HG03460 (cell line): ENCODE data around the gene C1QL2.

Experiments used
- ATAC-seq: cut with Tn5 transposase; IDR thresholded peaks from one replicate; pipeline ENCODE4 v1.9.1; 2021; ENCODE audit not compliant: unreplicated experiment

C1QL2 gene

DNA sequence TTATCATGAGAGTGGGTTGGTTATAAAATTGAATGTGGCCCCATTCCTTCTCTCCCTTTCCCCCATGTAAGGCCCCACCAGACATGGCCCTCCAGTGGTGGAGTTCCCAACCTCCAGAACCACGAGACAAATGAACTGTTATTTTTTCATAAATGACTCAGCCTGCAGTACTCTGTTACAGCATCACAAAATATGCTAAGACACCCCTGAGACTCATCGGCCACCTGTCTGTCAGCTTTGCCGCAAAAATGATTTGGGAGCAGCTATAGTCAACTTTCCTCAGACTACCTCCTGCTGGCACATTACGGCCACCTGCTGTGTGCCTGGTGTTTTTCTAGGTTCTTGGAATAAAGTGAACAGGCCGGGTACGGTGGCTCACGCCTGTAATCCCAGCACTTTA, 21.4 kb upstream of the C1QL2 start:
- ATAC-seq, result no peak

DNA sequence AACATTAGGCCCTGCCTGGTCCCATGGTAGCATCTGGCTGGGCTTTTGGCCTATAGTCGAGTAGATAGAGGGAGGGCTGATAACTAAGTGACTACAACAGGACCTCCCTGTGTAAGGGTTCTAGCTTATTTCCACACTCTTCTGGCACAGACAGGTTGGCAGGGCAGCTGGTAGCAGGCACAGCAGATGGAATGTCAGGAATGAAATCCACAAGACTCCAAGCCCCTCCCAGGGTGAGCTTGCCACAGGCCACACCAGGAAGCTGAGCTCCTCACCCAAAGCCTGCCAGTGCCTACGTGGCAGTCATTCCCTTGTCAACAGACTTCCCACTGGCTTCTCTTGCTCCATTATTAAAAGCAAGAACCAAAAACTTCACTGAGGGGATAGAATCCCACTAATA, 20.7 kb upstream of the C1QL2 start:
- ATAC-seq, result no peak

DNA sequence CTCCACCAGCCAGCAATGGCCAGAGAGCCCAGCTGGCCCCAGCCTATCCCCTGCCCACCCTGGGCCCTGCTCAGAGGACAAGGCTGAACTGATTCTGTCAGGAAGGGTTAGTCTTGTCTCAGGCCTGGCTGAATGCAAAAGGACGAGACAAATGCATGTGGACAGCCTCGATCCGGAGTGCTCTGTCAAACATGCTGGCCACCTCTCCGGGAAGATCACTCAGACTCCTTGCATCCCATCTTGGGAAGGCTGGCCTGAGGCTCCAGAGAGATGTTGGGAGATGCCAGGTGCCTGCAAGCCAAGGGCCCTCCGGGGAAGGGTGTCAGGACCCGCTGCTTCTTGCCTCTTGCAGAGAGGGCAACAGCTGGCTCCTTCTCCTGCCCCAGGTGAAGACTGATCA, 20.2 kb upstream of the C1QL2 start:
- no peak for ATAC-seq

DNA sequence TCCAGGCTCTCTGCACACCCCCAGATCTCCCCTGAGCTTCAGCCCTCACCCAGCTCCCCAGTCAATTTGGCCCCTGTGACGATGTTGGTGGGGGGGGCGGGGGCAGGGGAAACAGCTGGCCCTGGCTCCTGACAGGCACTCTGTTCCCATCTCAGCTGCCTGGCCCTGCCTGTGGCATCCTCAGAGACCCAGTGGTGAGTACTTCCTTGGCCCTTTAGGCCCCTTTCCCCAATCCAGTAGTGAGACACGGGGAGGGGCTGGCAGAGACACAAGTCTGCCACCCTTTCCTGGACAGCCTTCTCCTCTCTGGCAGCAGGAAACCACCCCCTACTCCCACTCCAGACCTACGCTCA, 19.3 kb upstream of the C1QL2 start:
- ATAC-seq, result no peak

DNA sequence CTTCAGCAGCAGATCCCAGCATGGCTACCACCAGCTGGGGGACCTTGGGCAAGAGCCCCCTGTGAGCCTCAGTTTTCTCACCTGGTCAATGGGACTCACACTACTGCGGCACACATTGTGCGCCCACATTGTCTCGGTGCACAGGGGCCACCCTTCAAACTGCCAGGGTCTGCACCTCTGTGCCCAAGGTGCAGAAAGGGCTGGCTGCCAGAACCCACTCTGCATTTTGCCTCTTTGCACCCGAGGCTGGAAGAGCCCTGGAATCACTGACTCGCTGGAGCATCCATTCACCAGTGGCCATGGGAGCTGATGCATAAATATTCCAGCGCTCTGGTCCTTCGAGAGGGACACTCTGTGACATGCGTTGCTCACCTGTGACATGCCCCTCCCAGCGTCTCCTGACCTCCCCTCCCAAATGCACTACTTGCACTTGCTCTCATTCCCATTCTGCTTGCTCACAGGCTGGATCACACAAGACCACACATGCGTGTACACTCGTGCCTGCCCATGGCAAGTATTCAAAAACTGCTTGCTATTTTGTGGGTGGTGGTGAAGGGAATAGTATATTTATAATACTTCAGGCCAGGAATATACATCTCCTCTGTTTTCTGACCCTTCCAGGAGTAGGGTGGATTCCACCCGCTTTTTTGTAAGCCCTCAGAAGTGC, 18.8 kb upstream of the C1QL2 start:
- ATAC-seq, result no peak

DNA sequence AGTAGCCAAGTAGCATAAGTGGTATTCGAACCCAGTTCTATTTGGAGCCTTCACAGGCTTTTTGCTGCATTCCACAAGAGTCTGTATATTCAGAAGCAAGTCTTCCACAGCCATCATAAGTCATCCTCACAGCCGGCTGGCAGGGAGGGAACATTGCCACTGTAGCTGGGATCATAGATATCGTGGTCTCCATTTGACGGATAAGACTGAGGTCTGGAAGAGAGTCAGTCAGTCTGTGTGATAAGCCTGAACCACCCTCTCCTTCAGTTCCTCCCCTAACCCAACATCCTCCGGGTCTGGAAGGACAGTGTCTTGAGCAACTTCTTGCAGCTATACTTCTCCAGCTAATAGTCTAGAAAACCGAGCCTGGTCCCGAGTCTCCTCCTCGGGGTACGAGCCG, 17.0 kb upstream of the C1QL2 start:
- no peak for ATAC-seq

DNA sequence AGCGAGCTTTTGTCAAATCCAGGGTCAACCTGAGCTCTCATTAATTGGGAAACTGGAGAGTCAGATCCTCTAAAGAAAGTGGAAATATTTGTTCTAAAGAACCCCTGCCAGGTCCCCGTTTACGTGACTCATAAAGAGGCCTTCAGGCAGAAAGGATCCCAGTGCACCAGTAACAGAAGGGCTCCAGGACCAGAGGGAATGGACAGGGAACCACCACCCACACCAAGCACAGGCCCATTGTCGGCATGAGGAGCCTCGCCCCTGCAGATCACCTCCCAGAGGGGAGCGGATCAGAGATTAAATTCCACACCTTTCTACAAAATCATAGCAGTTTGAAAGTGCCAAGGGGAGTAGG, 16.4 kb upstream of the C1QL2 start:
- ATAC-seq, result no peak

DNA sequence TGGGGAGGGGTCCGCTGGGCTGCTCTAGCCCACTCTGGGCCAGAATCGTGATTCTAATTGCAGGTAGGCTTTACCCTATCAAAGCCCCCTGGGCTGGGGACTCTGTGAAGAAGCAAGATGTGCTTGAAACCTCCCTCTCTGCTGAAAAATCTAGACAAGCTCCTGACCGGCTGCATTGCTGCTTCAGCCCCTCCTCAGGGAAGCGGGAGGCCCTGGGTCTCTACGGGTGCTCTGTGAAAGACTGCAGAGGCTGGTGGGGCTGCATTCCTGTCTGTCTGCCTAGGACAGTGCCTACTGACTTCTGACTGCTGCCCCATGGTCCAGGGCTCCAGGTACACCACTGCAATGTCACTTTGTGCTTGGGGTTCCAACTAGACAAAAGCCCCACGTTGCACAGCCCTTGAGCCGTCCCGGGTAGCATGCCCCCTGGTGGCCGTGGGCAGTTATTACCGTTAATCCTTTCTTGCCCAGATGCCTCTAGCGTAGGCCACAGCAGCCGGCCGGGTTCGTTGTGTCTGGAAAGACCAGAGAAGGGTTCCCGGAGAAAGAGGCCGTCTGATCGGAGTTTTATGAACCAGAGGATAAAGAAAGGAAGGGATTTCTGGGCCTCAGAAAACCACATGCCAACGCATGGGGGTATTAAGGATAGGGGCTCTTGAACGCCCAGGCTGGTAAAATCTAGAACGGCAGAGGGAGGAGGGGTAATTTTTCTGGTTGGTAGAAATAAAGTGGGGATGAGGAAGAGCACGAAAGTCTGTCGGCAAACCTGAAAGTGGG, 15.9 kb upstream of the C1QL2 start:
- no peak for ATAC-seq

DNA sequence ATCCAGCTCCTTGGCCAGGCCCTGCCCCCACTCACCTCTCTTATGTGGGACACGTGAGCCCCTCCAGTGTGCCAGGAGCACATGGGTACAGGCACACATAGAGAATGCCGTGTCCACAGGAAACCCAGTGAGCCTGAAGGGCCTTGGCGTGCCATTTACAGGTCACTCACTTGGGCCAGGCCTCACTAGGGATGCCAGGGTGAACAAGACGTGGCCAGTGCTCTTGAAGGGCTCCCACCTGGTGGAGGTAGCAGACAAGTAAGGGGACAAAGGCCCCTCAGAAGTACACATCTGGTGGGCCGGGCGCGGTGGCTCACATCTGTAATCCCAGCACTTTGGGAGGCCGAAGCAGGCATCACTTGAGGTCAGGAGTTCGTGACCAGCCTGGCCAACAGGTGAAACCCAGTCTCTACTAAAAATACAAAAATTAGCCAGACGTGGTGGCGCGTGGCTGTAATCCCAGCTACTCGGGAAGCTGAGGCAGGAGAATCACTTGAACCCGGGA, 15.1 kb upstream of the C1QL2 start:
- ATAC-seq, result no peak

DNA sequence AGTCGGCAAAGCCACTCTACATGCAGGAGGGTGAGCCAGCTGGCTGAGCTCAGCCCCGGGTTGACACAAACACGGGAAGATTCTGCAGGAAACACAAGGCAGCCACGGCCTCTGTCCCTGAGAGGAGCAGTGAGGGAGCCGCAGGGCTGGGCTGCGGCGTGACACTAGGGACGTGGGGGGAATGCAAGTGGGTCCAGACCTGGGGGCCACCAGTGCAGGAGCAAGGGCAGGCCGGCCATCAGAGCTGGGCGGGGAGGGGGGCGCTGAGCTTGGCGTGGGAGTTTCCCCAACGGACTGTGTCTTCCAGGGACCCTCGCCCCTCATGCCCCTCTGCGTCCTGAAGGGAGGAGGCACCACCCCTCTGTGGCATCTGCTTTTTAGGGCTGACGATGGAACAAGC, 12.0 kb upstream of the C1QL2 start:
- no peak for ATAC-seq

DNA sequence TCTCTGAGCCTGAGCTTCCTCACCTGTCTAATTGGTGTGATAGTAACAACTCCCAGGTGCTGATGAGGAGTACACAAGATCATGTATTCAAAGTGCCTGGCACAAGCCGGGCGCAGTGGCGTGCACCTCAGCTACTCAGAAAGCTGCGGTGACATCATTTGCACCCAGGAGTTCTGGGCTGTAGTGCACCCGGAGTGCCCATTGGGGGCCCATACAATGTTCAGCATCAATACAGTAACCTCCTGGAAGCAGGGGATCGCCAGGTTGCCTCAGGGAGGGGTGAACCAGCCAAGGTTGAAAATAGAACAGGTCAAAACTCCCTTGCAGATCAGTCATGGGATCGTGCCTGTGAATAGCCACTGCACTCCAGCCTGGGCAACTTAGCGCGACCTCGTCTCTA, 11.2 kb upstream of the C1QL2 start:
- ATAC-seq, result no peak

DNA sequence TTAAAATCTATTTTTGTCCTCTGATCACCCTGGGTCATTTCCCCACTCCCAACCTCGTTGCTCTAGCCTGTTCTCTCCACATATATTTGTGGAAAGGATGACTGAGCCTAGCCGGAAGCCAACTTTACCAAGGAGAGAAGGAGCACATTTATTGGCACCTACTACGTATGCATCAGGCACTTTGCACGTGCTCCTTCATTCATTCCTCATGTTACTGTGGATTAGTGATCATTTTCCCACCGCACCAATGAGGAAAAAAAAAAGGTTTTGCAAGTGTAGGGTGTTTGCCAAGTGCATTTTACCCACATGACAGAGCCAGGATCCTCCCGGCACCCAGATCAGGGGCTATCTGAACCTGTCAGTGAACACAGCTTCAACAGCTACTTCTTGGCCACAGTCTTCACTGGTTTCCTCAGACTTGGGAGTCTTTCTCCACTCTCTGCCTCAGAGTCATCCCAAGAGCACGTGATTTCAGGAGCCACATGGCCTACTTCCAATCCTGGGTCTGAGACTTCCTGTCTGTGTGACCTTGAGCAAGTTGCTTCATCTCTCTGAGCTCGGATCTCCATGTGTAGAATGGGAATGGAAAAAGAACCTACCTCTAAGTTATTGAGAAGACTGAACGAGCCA, 1.9 kb upstream of the C1QL2 start:
- ATAC-seq, result no peak

DNA sequence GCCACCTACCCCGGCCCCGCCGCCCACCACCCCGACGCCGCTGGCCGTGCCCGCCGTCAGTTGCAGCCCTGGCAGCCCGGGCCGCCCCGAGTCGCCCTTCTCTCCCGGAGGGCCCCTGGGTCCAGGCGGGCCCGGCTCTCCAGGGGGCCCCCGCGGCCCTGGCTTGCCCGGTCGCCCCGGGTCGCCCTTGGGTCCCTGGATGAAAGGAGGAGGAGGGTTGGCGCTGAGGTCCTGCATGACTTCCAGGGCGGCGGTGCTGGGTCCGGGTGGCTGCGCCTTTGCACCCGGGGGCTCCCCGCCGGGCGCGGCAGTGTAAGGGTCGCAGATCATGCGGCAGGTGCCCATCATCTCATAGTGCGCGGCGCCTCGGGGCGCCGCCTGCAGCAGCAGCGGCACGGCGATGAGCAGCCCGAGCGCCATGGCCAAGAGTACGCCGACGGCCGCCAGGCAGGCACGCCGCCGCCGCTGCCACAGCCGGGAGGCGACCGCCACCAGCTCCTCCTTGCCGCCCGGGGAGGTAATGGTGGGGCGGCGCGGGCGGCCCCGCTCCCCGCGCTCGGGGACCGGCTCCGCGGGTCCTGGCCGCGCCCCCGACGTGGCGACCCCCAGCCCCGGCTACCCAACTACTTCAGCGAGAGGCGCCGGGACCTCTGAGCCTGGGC, 570 bp downstream of the C1QL2 start:
- no peak for ATAC-seq

DNA sequence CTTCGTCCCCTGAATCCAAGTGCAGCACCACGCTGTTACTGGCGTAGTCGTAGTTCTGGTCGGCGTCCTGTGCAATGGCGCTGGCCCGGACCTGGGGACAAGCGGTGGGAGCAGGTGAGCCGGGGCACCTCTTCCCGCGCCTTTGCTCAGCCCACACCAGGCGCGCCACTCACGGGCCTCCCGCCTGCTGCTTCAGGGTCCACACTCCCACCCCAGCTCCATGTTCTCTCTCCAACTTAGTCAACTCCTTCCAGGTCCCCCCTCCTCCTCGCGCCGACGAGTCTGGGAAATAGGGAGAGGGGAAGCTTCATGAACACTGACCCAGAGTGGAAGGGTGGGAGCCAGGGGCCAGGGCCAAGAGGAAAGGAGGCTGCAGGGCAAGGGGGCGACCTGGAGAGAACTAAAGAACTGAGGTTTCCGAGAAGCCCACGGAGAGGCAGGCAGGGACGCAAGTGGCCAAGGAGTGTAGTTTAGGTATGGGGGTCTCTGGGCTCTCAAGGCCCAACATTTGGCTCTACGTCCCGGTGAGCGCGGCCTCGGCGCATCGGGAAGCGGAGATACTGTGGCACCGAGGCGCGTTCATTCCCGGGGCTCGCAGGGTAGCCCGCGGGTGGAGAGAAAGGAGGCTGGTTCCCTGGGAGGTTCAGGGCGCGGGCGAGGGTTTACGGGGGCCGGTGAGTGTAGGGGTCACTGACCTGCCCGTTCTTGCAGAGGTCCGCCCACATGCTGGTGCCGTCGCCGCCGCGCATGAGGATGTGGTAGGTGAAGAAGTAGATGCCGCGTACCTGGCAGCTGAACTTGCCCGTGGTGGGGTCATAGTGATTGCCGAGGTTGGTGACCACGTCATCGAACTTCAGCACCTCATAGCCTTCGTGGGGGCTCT, 1.4 kb downstream of the C1QL2 start:
- no peak for ATAC-seq

DNA sequence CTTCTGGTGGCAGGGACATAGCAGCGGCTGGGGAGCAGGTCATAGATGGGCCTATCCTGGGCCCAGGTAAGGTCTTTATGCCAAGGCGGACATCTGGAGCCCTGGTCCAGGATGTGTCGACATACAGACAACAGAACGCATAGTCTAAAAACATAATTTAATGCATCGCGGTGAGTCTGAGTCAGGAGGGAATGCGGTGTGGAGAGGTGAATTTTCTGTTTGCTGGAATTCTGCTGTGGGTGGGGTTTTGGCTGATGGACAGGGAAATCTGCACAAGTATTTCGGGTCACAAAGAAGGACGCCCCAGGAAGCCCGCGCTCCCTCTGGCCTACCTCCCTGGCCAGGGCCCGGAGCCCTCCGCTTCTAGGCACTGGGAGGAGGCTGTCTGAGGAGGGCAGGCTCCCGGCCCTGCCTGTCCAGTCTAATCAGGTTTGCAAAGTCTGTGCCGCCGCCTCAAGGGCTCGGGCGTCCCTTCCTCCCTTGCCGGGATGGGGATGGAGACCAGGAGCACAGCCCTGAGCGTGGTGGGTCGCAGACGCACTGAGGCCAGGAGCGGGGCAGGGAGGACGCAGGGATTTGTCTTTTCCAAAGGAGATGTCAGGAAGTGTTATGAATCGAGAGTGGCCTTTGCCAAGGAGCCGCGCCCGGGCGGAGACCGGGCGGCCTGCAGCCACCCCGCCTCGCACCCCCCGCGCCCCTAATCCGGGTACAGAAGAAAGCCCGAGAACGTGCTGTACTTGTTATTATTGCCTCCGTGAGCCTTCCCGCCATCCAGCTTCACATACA, 2.3 kb downstream of the C1QL2 start:
- ATAC-seq, result no peak

DNA sequence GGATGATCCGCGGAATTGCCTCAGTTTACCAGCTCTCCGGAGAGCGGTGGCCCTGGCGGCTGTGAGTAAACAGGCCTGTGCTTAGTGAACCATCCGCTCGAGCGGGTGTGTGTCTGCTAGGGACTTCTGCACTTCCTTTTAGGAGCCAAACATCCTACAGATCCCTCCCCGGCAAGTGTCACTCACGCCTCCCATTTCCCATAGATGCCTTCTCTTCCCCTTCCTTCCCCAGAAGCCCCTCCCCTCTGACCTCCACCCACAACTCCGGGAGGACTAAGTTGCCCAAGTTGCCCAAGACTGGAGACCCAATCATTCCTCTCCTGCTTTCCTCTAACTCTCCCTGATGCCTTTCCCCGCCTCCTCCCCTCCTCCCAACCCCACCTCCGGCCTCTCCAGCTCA, 2.9 kb downstream of the C1QL2 start:
- ATAC-seq, result no peak

DNA sequence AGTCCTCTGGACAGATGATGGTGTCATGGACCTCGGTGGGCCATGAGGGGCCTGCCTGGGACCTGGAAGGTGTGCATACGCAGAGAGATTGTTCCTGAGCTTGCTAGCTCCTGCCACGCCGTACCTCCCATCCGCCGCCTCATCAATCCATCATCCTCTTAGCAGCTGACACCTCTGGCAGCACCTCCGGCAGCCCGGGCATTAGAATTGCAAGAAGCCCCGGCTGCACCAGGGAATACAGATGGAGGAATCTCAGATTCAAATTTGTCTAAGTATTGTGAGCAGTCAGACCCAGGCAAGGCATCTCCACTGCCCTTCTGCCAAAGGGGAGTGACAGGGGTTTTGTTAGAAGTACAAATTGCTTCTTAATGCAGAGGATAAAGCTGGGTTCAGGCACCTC, 4.5 kb downstream of the C1QL2 start:
- ATAC-seq, result no peak

DNA sequence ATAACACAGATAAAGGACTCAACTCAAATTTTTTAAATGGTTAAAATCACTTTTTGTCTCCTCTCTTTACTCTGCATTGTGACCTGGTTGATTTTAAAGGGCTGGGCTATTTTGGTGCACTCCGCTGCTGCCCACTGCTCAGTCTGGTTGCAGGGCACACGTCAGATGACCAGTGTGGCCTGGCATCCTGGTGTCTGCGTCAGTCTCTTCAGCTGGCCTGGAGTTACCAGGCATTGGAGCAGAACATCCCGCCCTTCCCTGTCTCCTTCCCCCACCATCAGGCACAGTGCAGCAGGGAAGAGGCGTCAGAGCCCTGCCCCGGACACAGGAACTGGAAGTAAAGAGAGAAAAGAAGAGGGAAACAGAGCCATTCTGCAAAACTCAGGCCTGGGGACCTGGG, 8.9 kb downstream of the C1QL2 start:
- ATAC-seq, result no peak

DNA sequence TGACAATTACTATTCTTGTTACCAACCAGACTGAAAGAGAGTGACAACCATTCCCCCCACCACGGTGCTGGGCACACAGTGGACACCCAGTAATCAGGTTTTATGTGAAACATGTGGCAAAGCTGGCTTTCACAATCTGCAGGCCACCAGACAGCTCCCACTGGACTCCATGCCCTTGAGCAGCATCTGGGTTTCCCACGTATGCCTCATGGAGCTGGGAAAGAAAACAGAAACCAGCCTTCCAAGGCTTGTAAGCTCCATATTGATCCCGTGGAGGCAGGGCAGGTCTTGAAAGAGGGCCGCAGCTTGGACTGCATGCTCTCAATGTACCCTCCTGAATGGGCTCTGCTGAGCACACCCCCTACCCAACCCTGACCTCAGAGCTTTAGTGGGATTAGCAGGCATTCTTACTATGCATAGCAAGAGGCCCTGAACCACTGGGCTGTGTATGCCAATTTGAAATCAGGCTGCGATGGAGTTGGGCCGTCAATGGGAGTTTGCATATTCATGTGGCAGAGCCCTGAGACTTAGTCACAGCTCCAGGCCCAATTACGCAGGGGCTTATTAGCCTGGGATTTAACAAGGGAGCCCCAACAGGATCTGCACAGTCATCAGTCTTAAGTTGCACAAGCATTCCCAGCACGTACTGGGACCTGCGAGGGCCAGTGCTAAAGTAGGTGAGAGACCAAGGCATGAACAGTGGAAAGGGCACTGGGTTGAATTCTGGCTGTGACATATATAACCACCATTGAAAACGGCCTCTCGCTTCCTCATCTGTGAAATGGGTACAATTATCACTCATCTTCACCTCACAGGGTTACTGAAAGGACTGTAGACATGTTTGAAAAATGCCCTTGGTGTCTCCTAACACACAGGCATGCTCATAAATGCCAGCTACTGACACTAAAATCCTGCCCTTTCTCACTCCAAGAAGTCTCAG, 10.5 kb downstream of the C1QL2 start:
- ATAC-seq, result no peak
